GM12878 (cell line): ENCODE results near the gene OSBPL2. TPM values are rescaled to one million over a fixed set of nuclear protein-coding genes. Genes with fewer than 3 reads are reported as not detected.
A peak's percentile ranks its signal among the peaks of the same experiment; 100 is the strongest.

Experiments
- ATAC-seq: fragments of 200-7000 bp; cut with Tn5 transposase; 3 replicates; pipeline ENCODE4 v1.9.1; 2020; ENCODE audit warnings: mild to moderate bottlenecking, moderate library complexity
- BruUV-seq: library from RNA; stranded (reverse); fragments of 400-500 nt; replicated peaks from 2 replicates; lab custom pipeline; 2021; lab: Mats Ljungman, UMichigan
- CTCF ChIA-PET: fragments of 300-600 bp; sonication (Branson Sonifier 250); formaldehyde crosslinking; extraction: SDS; loops from one replicate; lab custom pipeline; 2021; ENCODE audit warnings: inconsistent platforms; lab: Yijun Ruan, JAX
- POLR2A ChIA-PET: fragments of 350-600 bp; formaldehyde crosslinking; extraction: SDS; loops from one replicate; lab custom pipeline; 2021; ENCODE audit warnings: inconsistent platforms; lab: Charles Lee
- RAD21 ChIA-PET: fragments of 300-600 bp; sonication (Branson Sonifier 250); formaldehyde crosslinking; loops from one replicate; lab custom pipeline; 2023; ENCODE audit warnings: antibody characterized with exemption; ENCODE audit not compliant: unreplicated experiment; lab: Charles Lee
- SMC1A ChIA-PET: fragments of 300-600 bp; sonication (Branson Sonifier 250); formaldehyde crosslinking; loops from one replicate; lab custom pipeline; 2023; ENCODE audit not compliant: unreplicated experiment, uncharacterized antibody; lab: Charles Lee
- DNase-seq: peaks from one replicate; pipeline ENCODE4 v3.0.0-alpha.2; 2011; ENCODE audit warnings: low read depth, low spot score
- FAIRE-seq: peaks from 3 replicates; lab custom pipeline; 2011; peaks lifted over from hg19 to GRCh38; lab: Jason Lieb, UNC
- H2AFZ ChIP-seq: 2 replicates; pipeline ENCODE4 v1.6.0; 2011; ENCODE audit warnings: low read depth, low read length, control low read depth; ENCODE audit not compliant: control insufficient read depth
- H3K27ac ChIP-seq: 2 replicates; pipeline ENCODE4 v1.5.1; 2011; ENCODE audit warnings: control low read depth; ENCODE audit not compliant: control insufficient read depth, insufficient read depth
- H3K27me3 ChIP-seq, 2 experiments: replicated peaks in 1 of 2; 2 replicates each; pipeline versions ENCODE4 v1.6.0 to v1.6.1; 2011; ENCODE audit warnings: low read length in 1 of 2; ENCODE audit not compliant: control insufficient read depth in 2 of 2, insufficient read depth in 2 of 2
- H3K36me3 ChIP-seq, 2 experiments: 2 replicates each; pipeline ENCODE4 v1.5.1; 2011; ENCODE audit warnings: low read length in 1 of 2; ENCODE audit not compliant: control insufficient read depth in 2 of 2, insufficient read depth in 2 of 2
- H3K4me1 ChIP-seq: 2 replicates; pipeline ENCODE4 v1.6.1; 2011; ENCODE audit warnings: mild to moderate bottlenecking, low read length, moderate library complexity, mixed read lengths; ENCODE audit not compliant: control insufficient read depth, insufficient read depth
- H3K4me2 ChIP-seq: 2 replicates; pipeline ENCODE4 v1.6.0; 2011; ENCODE audit warnings: control low read depth; ENCODE audit not compliant: control insufficient read depth, insufficient read depth
- H3K4me3 ChIP-seq: fragments of 200-600 bp; sonication (generic); 2 replicates; pipeline ENCODE4 v1.5.1; 2016
- H3K79me2 ChIP-seq: 2 replicates; pipeline ENCODE4 v1.6.0; 2011; ENCODE audit warnings: low read length; ENCODE audit not compliant: control insufficient read depth, insufficient read depth
- H3K9ac ChIP-seq: 2 replicates; pipeline ENCODE4 v1.8.0; 2011; ENCODE audit warnings: low read length, control low read depth, mixed read lengths; ENCODE audit not compliant: control insufficient read depth, insufficient read depth
- H3K9me3 ChIP-seq: replicated peaks from 3 replicates; pipeline ENCODE4 v1.5.1; 2011; ENCODE audit warnings: mild to moderate bottlenecking, low read length; ENCODE audit not compliant: control insufficient read depth, insufficient read depth
- H4K20me1 ChIP-seq: 2 replicates; pipeline ENCODE4 v1.6.0; 2011; ENCODE audit not compliant: control insufficient read depth, insufficient read depth
- CEBPB ChIP-seq, 2 experiments: fragments of 150-350 bp in 1 of 2; IDR thresholded peaks; 2 replicates each; pipeline ENCODE4 v1.6.1; 2012 to 2014; ENCODE audit warnings: low read depth in 2 of 2, low read length in 2 of 2, borderline replicate concordance in 1 of 2, inconsistent platforms in 1 of 2
- HDGF ChIP-seq: fragments of 450-650 bp; IDR thresholded peaks from 2 replicates; pipeline ENCODE4 v1.6.1; 2016; ENCODE audit warnings: antibody characterized with exemption
- HSF1 ChIP-seq: fragments of 150-350 bp; IDR thresholded peaks from 2 replicates; pipeline ENCODE4 v1.6.1; 2014; ENCODE audit warnings: mild to moderate bottlenecking, low read depth, low read length
- JUNB ChIP-seq: IDR thresholded peaks from 2 replicates; pipeline ENCODE4 v1.6.1; 2016; ENCODE audit warnings: antibody characterized with exemption, mild to moderate bottlenecking
- MXI1 ChIP-seq: fragments of 150-350 bp; IDR thresholded peaks from 2 replicates; pipeline ENCODE4 v1.6.1; 2011; ENCODE audit warnings: low read depth, mild to moderate bottlenecking, inconsistent platforms, low read length, improper control_type of control experiment
- NBN ChIP-seq: fragments of 450-650 bp; IDR thresholded peaks from 2 replicates; pipeline ENCODE4 v1.6.1; 2016
- RAD51 ChIP-seq: fragments of 450-650 bp; IDR thresholded peaks from 2 replicates; pipeline ENCODE4 v1.6.1; 2016; ENCODE audit warnings: moderate library complexity, mild to moderate bottlenecking, inconsistent platforms
- TAF1 ChIP-seq: IDR thresholded peaks from 2 replicates; pipeline ENCODE4 v1.6.1; 2011; ENCODE audit warnings: mild to moderate bottlenecking, low read depth, low read length, borderline replicate concordance
- ZBTB11 ChIP-seq: fragments of 450-650 bp; formaldehyde crosslinking; IDR thresholded peaks from 2 replicates; pipeline ENCODE4 v1.5.0; 2022; ENCODE audit warnings: mild to moderate bottlenecking, missing genetic modification characterization
- ZSCAN29 ChIP-seq: fragments of 450-650 bp; IDR thresholded peaks from 2 replicates; pipeline ENCODE4 v1.6.1; 2017; ENCODE audit warnings: mild to moderate bottlenecking, moderate library complexity
- WGBS: methylation state at CpG from one replicate; pipeline ENCODE4 v1.1.6; 2016; ENCODE audit warnings: low lambda C conversion rate; ENCODE audit not compliant: insufficient replicate concordance, insufficient coverage; ENCODE audit errors: missing lambda C conversion rate; 5-methylcytosine and 5-hydroxymethylcytosine counted together
- in situ Hi-C: fragments of 300-500 bp; cut with MboI; formaldehyde crosslinking; loops from 9 replicates; pipeline ENCODE4 v1.14.3; 2018; ENCODE audit warnings: mixed read lengths
- intact Hi-C: fragments of 100-400 bp; cut with micrococcal nuclease; formaldehyde crosslinking; loops from one replicate; pipeline ENCODE4 v1.14.2; 2022; ENCODE audit not compliant: unreplicated experiment
- polyA plus RNA-seq, 11 experiments: library from polyadenylated mRNA; depleted of rRNA in 4 of 11; unstranded in 6 of 11; stranded (reverse) in 5 of 11; fragments of >200 nt; fragmentation: Nextera tagmentation in 4 of 11; fragmentation: Illumina TruSeq in 1 of 11; extraction: Ambion mirVana in 4 of 11; extraction: Trizol in 1 of 11; gene quantifications; 1 replicate in 1 of 11; 2 replicates in 10 of 11; pipeline versions ENCODE4 v1.2.1 to v1.2.3, GENCODE V29; 2011 to 2016; ENCODE audit warnings: inconsistent platforms in 2 of 11, missing spikeins in 2 of 11, low read depth in 1 of 11
- total RNA-seq, 4 experiments: library from RNA; depleted of rRNA in 3 of 4; stranded (reverse); fragments of >200 nt in 3 of 4; fragmentation: Illumina TruSeq in 1 of 4; extraction: Trizol in 1 of 4; gene quantifications; 2 replicates each; pipeline versions ENCODE4 v1.2.1 to v1.2.3, GENCODE V29; 2013 to 2021

OSBPL2 gene
- total and polyA plus RNA-seq, 10 of the 15 experiments (the other 5 are each of a cell fraction or from before 2014, with no cell fraction given), result 2.8 to 22.3 (median 14.7) TPM

- Histone ChIP-seq H3K79me2 (peaks cover 34% of the 10 kb centered on the region), H3K27ac (peak overlapping the region; percentile 78; the same call in 1 of the 2 replicates)
- no peak for FAIRE-seq
These were observed 66.2 kb downstream of the OSBPL2 start for GRCh38 chr20:62304331-62305148.

GRCh38 chr20:62305149-62305764, 66.9 kb downstream of the OSBPL2 start:
- DNase-seq (no peak), ATAC-seq (no peak), FAIRE-seq (no peak)
- Histone ChIP-seq H2AFZ (no peak overlapping the region), H3K4me3 (peak overlapping the region; percentile 74), H3K9ac (peak overlapping the region; percentile 2; the same call in 1 of the 2 replicates), H3K27me3 (no peaks in the 10 kb centered on the region), H4K20me1 (peaks cover 13% of the 10 kb centered on the region), H3K9me3 (no peaks in the 10 kb centered on the region), H3K36me3 (peaks cover 15 to 26% of the 10 kb centered on the region in 2 experiments; a peak in 3 of 4 replicates), H3K4me1 (peaks cover 10% of the 10 kb centered on the region), H3K27ac (peak overlapping the region; percentile 10; the same call in 1 of the 2 replicates), H3K4me2 (peak overlapping the region; percentile 91), H3K79me2 (peaks cover 34% of the 10 kb centered on the region)
- POLR2A ChIA-PET, result no interaction called here
- SMC1A ChIA-PET, result no interaction called here
- in situ Hi-C loops (loop anchor here (5.0 to 10.0 kb wide), 2 partner anchors 77 to 310 kb away; no protein-coding TSS in a partner anchor), intact Hi-C loops (no loop called here)
- 82% methylated on average over 18 of the region's 18 CpGs for WGBS
- RAD21 ChIA-PET, result no interaction called here
- CTCF ChIA-PET, result interaction anchor here (3.7 kb wide), 1 partner anchor 79 kb away, joined by 38 read pairs; the partner anchor contains the start of gene RPS21
- BruUV-seq, result TSS peak; percentile 69
- no peak for TF ChIP-seq MXI1
- TF ChIP-seq TAF1, result no peak
- no peak for TF ChIP-seq ZBTB11
- TF ChIP-seq NBN, result no peak
- TF ChIP-seq ZSCAN29, result no peak
- no peak for TF ChIP-seq RAD51
- no peak for TF ChIP-seq HDGF
- TF ChIP-seq CEBPB (IDR thresholded peaks at IDR 0.05; ENCODE audit: borderline replicate concordance in 1 of 2, low read depth in 2 of 2, low read length in 2 of 2), result no peak
- TF ChIP-seq HSF1, result no peak

More at GRCh38 chr20:62304331-62305148, 66.2 kb downstream of the OSBPL2 start:
- no peaks in the 10 kb centered on the region for H3K27me3 ChIP-seq
- 82% methylated on average over 29 of the region's 29 CpGs for WGBS
- H3K9ac ChIP-seq, result peak overlapping the region; percentile 71
- peak overlapping the region; percentile 91 for H3K4me2 ChIP-seq
- no peak overlapping the region for H2AFZ ChIP-seq
- H3K4me3 ChIP-seq, result peak overlapping the region; percentile 74
- H3K4me1 ChIP-seq, result peaks cover 10% of the 10 kb centered on the region
- ChIA-PET SMC1A (no interaction called here), RAD21 (no interaction called here), CTCF (interaction anchor here (3.7 kb wide), 1 partner anchor 80 kb away, joined by 38 read pairs; the partner anchor contains the start of gene RPS21), POLR2A (no interaction called here)
- ATAC-seq, result no peak
- H3K36me3 ChIP-seq, result peaks cover 15 to 26% of the 10 kb centered on the region in 2 experiments; a peak in 3 of 4 replicates
- TF ChIP-seq JUNB, result no peak
- peaks cover 13% of the 10 kb centered on the region for H4K20me1 ChIP-seq
- no peak for DNase-seq
- H3K9me3 ChIP-seq, result no peaks in the 10 kb centered on the region
- no TSS peak for BruUV-seq
- in situ Hi-C loops (loop anchor here (5.0 to 10.0 kb wide), 2 partner anchors 78 to 310 kb away; no protein-coding TSS in a partner anchor), intact Hi-C loops (loop anchor here (5.0 kb wide), 2 partner anchors 313 to 488 kb away; no protein-coding TSS in a partner anchor)
